CD4-positive, alpha-beta T cell treated with Interleukin-17A for 1 hour (primary cell): ENCODE data around the gene B3GAT1.

Source experiments
- DNase-seq: peaks from one replicate; pipeline ENCODE4 v3.0.0-alpha.2; 2020

B3GAT1 gene

GRCh38 chr11:134407923-134408322 is 4.1 kb downstream of the B3GAT1 start:
- DNase-seq, result no peak

- no peak for DNase-seq
These were observed 4.7 kb downstream of the B3GAT1 start for GRCh38 chr11:134407321-134407828.

- DNase-seq, result peak; percentile 15
These were observed 5.5 kb downstream of the B3GAT1 start for GRCh38 chr11:134406264-134407185.

- DNase-seq, result no peak
These were observed 6.2 kb downstream of the B3GAT1 start for GRCh38 chr11:134405841-134406240.

- DNase-seq, result no peak
These were observed 6.6 kb downstream of the B3GAT1 start for GRCh38 chr11:134405436-134405835.

GRCh38 chr11:134404575-134405341 is 7.3 kb downstream of the B3GAT1 start:
- no peak for DNase-seq

- no peak for DNase-seq
These were observed 9.1 kb downstream of the B3GAT1 start for GRCh38 chr11:134402910-134403309.

GRCh38 chr11:134401825-134402809 is 9.9 kb downstream of the B3GAT1 start:
- peak; percentile 14 for DNase-seq

- DNase-seq, result no peak
These were observed 12.0 kb downstream of the B3GAT1 start for GRCh38 chr11:134399996-134400395.

- DNase-seq, result no peak
These were observed 12.8 kb downstream of the B3GAT1 start for GRCh38 chr11:134399293-134399654.

- no peak for DNase-seq
These were observed 13.3 kb downstream of the B3GAT1 start for GRCh38 chr11:134398644-134399292.

GRCh38 chr11:134398079-134398444 is 14.0 kb downstream of the B3GAT1 start:
- no peak for DNase-seq

GRCh38 chr11:134397304-134398078 is 14.6 kb downstream of the B3GAT1 start:
- DNase-seq, result no peak

- no peak for DNase-seq
These were observed 17.0 kb downstream of the B3GAT1 start for GRCh38 chr11:134395002-134395401.

- DNase-seq, result no peak
These were observed 17.7 kb downstream of the B3GAT1 start for GRCh38 chr11:134394311-134394710.

- DNase-seq, result no peak
These were observed 18.4 kb downstream of the B3GAT1 start for GRCh38 chr11:134393638-134394037.

- no peak for DNase-seq
These were observed 19.0 kb downstream of the B3GAT1 start for GRCh38 chr11:134392953-134393615.

GRCh38 chr11:134391656-134392055 is 20.4 kb downstream of the B3GAT1 start:
- no peak for DNase-seq

- no peak for DNase-seq
These were observed 21.1 kb downstream of the B3GAT1 start for GRCh38 chr11:134390706-134391569.
